HepG2 (cell line): Measurements from ENCODE around the gene STOML1. TPM values are rescaled to one million over a fixed set of nuclear protein-coding genes. Genes with fewer than 3 reads are reported as not detected.

Source experiments
- AHDC1 ChIP-seq: sonication (generic); formaldehyde crosslinking; IDR thresholded peaks from 2 replicates; pipeline ENCODE4 v1.5.1; 2020; ENCODE audit warnings: mild to moderate bottlenecking, missing genetic modification reagents, borderline replicate concordance
- ARNT2 ChIP-seq: sonication (generic); formaldehyde crosslinking; IDR thresholded peaks from 2 replicates; pipeline ENCODE4 v1.8.0; 2022; ENCODE audit warnings: mild to moderate bottlenecking, low read depth, missing genetic modification reagents, moderate library complexity
- ATF4 ChIP-seq, 2 experiments: fragments of 450-650 bp in 1 of 2; sonication (generic) in 1 of 2; formaldehyde crosslinking; IDR thresholded peaks; 2 replicates each; pipeline versions ENCODE4 v1.5.0 to v1.8.0; 2020 to 2022; ENCODE audit warnings: mild to moderate bottlenecking in 1 of 2, missing genetic modification reagents in 1 of 2
- CCDC6 ChIP-seq: sonication (generic); formaldehyde crosslinking; IDR thresholded peaks from 2 replicates; pipeline ENCODE4 v1.8.1; 2022; ENCODE audit warnings: mild to moderate bottlenecking, missing genetic modification reagents, moderate library complexity
- KAT8 ChIP-seq: IDR thresholded peaks from 2 replicates; pipeline ENCODE4 v1.6.1; 2016; ENCODE audit warnings: missing genetic modification reagents, missing compliant biosample characterization
- KDM5A ChIP-seq: fragments of 200-600 bp; sonication (generic); IDR thresholded peaks from 2 replicates; pipeline ENCODE4 v1.7.0; 2018; ENCODE audit warnings: antibody characterized with exemption, mild to moderate bottlenecking, low read length, borderline replicate concordance
- NFYC ChIP-seq: IDR thresholded peaks from 2 replicates; pipeline ENCODE4 v1.6.1; 2016; ENCODE audit warnings: missing genetic modification reagents, missing compliant biosample characterization
- ONECUT2 ChIP-seq: sonication (generic); formaldehyde crosslinking; IDR thresholded peaks from 2 replicates; pipeline ENCODE4 v1.4.0; 2020; ENCODE audit warnings: missing genetic modification reagents
- THRA ChIP-seq: sonication (generic); formaldehyde crosslinking; IDR thresholded peaks from 2 replicates; pipeline ENCODE4 v1.4.0; 2020; ENCODE audit warnings: missing genetic modification reagents, borderline replicate concordance
- ZBTB2 ChIP-seq: sonication (generic); formaldehyde crosslinking; IDR thresholded peaks from 2 replicates; pipeline ENCODE4 v1.8.0; 2022; ENCODE audit warnings: low read depth, missing genetic modification reagents
- ZNF646 ChIP-seq: sonication (generic); formaldehyde crosslinking; IDR thresholded peaks from 2 replicates; pipeline ENCODE4 v1.9.0; 2021; ENCODE audit warnings: mild to moderate bottlenecking, missing genetic modification reagents
- polyA plus RNA-seq, 8 experiments: library from polyadenylated mRNA; depleted of rRNA in 3 of 8; stranded (reverse) in 7 of 8; unstranded in 1 of 8; fragments of >200 nt; fragmentation: Illumina TruSeq in 4 of 8; extraction: Trizol in 4 of 8; gene quantifications; 2 replicates each; pipeline versions ENCODE4 v1.2.1 to v1.2.3, GENCODE V29; 2011 to 2016; ENCODE audit warnings: low read depth in 4 of 8, missing spikeins in 1 of 8, mixed read lengths in 1 of 8; ENCODE audit not compliant: insufficient read depth in 1 of 8
- total RNA-seq, 5 experiments: library from RNA; depleted of rRNA; stranded (reverse); fragments of >200 nt; fragmentation: Illumina TruSeq; extraction: Trizol; gene quantifications; 2 replicates each; pipeline ENCODE4 v1.2.3, GENCODE V29; 2016; ENCODE audit warnings: low read depth in 1 of 5

Gene STOML1
- total and polyA plus RNA-seq, 2 of the 13 experiments (the other 11 are each of a cell fraction or from before 2014, with no cell fraction given): 3.5 to 3.7 TPM

- TF ChIP-seq ATF4 (CRISPR knock-in tag; IDR thresholded peaks at IDR 0.05) (no peak), ZBTB2 (no peak), THRA (CRISPR knock-in tag) (no peak), KDM5A (no peak), ARNT2 (no peak), KAT8 (CRISPR knock-in tag) (peak; percentile 55), AHDC1 (CRISPR knock-in tag) (0 out of 2 replicates have a peak, but pooled peaks have one; percentile 10), NFYC (no peak), ZNF646 (CRISPR knock-in tag) (no peak), CCDC6 (CRISPR knock-in tag) (0 out of 2 replicates have a peak, but pooled peaks have one; percentile 39), ONECUT2 (CRISPR knock-in tag) (no peak)
Measured at GRCh38 chr15:73950831-73951561, 41.1 kb downstream of the STOML1 start (continued).
